GM18505 (cell line): ENCODE results near the gene NEK9.

ENCODE experiments used
- ATAC-seq: cut with Tn5 transposase; IDR thresholded peaks from one replicate; pipeline ENCODE4 v1.9.1; 2021; ENCODE audit not compliant: unreplicated experiment
- POLR2A ChIP-seq: IDR thresholded peaks from 4 replicates; pipeline ENCODE4 v1.6.1; 2011; ENCODE audit warnings: borderline replicate concordance; ENCODE audit not compliant: insufficient read depth, insufficient read length; ENCODE audit errors: extremely low read depth

Gene NEK9

GRCh38 chr14:75109877-75110276 lies 17.0 kb downstream of the NEK9 start:
- TF ChIP-seq POLR2A, result no peak
- ATAC-seq, result no peak

GRCh38 chr14:75107186-75107585 lies 19.7 kb downstream of the NEK9 start:
- ATAC-seq, result no peak
- no peak for TF ChIP-seq POLR2A

- no peak for ATAC-seq
- no peak for TF ChIP-seq POLR2A
Measured at GRCh38 chr14:75101491-75101890, 25.4 kb downstream of the NEK9 start.

GRCh38 chr14:75098682-75099081 lies 28.2 kb downstream of the NEK9 start:
- TF ChIP-seq POLR2A, result no peak
- ATAC-seq, result no peak

GRCh38 chr14:75098212-75098611 lies 28.6 kb downstream of the NEK9 start:
- ATAC-seq, result no peak
- TF ChIP-seq POLR2A, result no peak

GRCh38 chr14:75096959-75097358 lies 29.9 kb downstream of the NEK9 start:
- ATAC-seq, result no peak
- no peak for TF ChIP-seq POLR2A

GRCh38 chr14:75095690-75096089 lies 31.2 kb downstream of the NEK9 start:
- ATAC-seq, result no peak
- TF ChIP-seq POLR2A, result no peak

- no peak for TF ChIP-seq POLR2A
- no peak for ATAC-seq
Measured at GRCh38 chr14:75094896-75095295, 32.0 kb downstream of the NEK9 start.

GRCh38 chr14:75092698-75093097 lies 34.1 kb downstream of the NEK9 start:
- ATAC-seq, result no peak
- no peak for TF ChIP-seq POLR2A

- ATAC-seq, result no peak
- no peak for TF ChIP-seq POLR2A
Measured at GRCh38 chr14:75091251-75091650, 35.6 kb downstream of the NEK9 start.

- no peak for TF ChIP-seq POLR2A
- no peak for ATAC-seq
Measured at GRCh38 chr14:75090353-75090752, 36.5 kb downstream of the NEK9 start.

- no peak for TF ChIP-seq POLR2A
- no peak for ATAC-seq
Measured at GRCh38 chr14:75088566-75089373, 38.1 kb downstream of the NEK9 start.

- ATAC-seq, result no peak
- TF ChIP-seq POLR2A, result no peak
Measured at GRCh38 chr14:75088153-75088552, 38.7 kb downstream of the NEK9 start.

GRCh38 chr14:75084513-75084912 lies 42.3 kb downstream of the NEK9 start:
- no peak for ATAC-seq
- TF ChIP-seq POLR2A, result no peak
